A549 (cell line): ENCODE data around the gene CERKL. TPM values are rescaled to one million over a fixed set of nuclear protein-coding genes. Genes with fewer than 3 reads are reported as not detected.

Source experiments
- ATAC-seq, 2 experiments: fragments of 200-7000 bp in 1 of 2; fragments of >200 bp in 1 of 2; cut with Nextera tagmentation in 1 of 2; cut with Tn5 transposase in 1 of 2; 3 replicates each; pipeline versions ENCODE4 v1.8.0 to v1.9.1; 2018 to 2020; ENCODE audit warnings: mild to moderate bottlenecking in 1 of 2, moderate library complexity in 1 of 2
- CTCF ChIA-PET: fragments of 300-600 bp; sonication (Branson Sonifier 250); formaldehyde crosslinking; extraction: SDS; loops from one replicate; lab custom pipeline; 2021; ENCODE audit warnings: antibody characterized with exemption, inconsistent platforms; lab: Yijun Ruan, JAX
- POLR2A ChIA-PET: fragments of 350-600 bp; formaldehyde crosslinking; extraction: SDS; loops from one replicate; lab custom pipeline; 2021; ENCODE audit warnings: antibody characterized with exemption, inconsistent platforms; lab: Yijun Ruan, JAX
- DNase-seq, 2 experiments: peaks; one replicate each; pipeline versions ENCODE4 v3.0.0 to v3.0.0-alpha.2; 2011 to 2016; ENCODE audit warnings: low read depth in 1 of 2, low spot score in 1 of 2
- FAIRE-seq: peaks from 2 replicates; lab custom pipeline; 2011; peaks lifted over from hg19 to GRCh38; lab: Jason Lieb, UNC
- H3K27ac ChIP-seq, 2 experiments: fragments of >200 bp; sonication (Bioruptor Twin); formaldehyde crosslinking; 3 replicates each; pipeline ENCODE4 v1.5.1; 2016 to 2017
- H3K4me1 ChIP-seq: fragments of >200 bp; sonication (Bioruptor Twin); formaldehyde crosslinking; 3 replicates; pipeline ENCODE4 v1.6.1; 2016
- H3K4me2 ChIP-seq: fragments of >200 bp; sonication (Bioruptor Twin); formaldehyde crosslinking; 3 replicates; pipeline ENCODE4 v1.6.1; 2016
- H3K4me3 ChIP-seq: fragments of >200 bp; sonication (Bioruptor Twin); formaldehyde crosslinking; 3 replicates; pipeline ENCODE4 v1.5.1; 2016
- H3K9me3 ChIP-seq: fragments of >200 bp; sonication (Bioruptor Twin); formaldehyde crosslinking; 3 replicates; pipeline ENCODE4 v1.6.1; 2016
- CBX2 ChIP-seq: fragments of 200-600 bp; sonication (generic); IDR thresholded peaks from 2 replicates; pipeline ENCODE4 v1.6.1; 2016; ENCODE audit warnings: low read depth, mild to moderate bottlenecking, borderline replicate concordance
- CBX8 ChIP-seq: fragments of 200-600 bp; sonication (generic); IDR thresholded peaks from 2 replicates; pipeline ENCODE4 v1.6.1; 2016
- CEBPB ChIP-seq, 2 experiments: fragments of >200 bp in 1 of 2; sonication (Bioruptor Twin) in 1 of 2; formaldehyde crosslinking in 1 of 2; IDR thresholded peaks; 2 replicates each; pipeline ENCODE4 v1.6.1; 2012 to 2016
- CHD2 ChIP-seq: fragments of 150-350 bp; IDR thresholded peaks from 2 replicates; pipeline ENCODE4 v1.6.1; 2014; ENCODE audit warnings: low read length; ENCODE audit not compliant: partially characterized antibody
- EHMT2 ChIP-seq: fragments of 200-600 bp; sonication (generic); IDR thresholded peaks from 2 replicates; pipeline ENCODE4 v1.6.1; 2016; ENCODE audit warnings: antibody characterized with exemption, low read depth, mild to moderate bottlenecking, moderate library complexity
- FOSB ChIP-seq: fragments of 250-450 bp; sonication (Bioruptor Pico); IDR thresholded peaks from 2 replicates; pipeline ENCODE4 v1.5.0; 2020; ENCODE audit warnings: mild to moderate bottlenecking, moderate library complexity
- FOXS1 ChIP-seq: fragments of 250-450 bp; sonication (Bioruptor Pico); IDR thresholded peaks from 2 replicates; pipeline ENCODE4 v1.5.0; 2020; ENCODE audit warnings: mild to moderate bottlenecking, moderate library complexity
- HDAC2 ChIP-seq: fragments of 200-600 bp; sonication (generic); IDR thresholded peaks from 2 replicates; pipeline ENCODE4 v1.6.1; 2016
- HOXB5 ChIP-seq: fragments of 250-450 bp; sonication (Bioruptor Pico); IDR thresholded peaks from 2 replicates; pipeline ENCODE4 v1.5.0; 2020; ENCODE audit warnings: mild to moderate bottlenecking, moderate library complexity
- JUN ChIP-seq, 2 experiments: fragments of >200 bp; sonication (Bioruptor Twin); formaldehyde crosslinking; IDR thresholded peaks; 2 replicates in 1 of 2; 3 replicates in 1 of 2; pipeline ENCODE4 v1.6.1; 2016 to 2017
- JUNB ChIP-seq: fragments of >200 bp; sonication (Bioruptor Twin); formaldehyde crosslinking; IDR thresholded peaks from 2 replicates; pipeline ENCODE4 v1.6.1; 2016
- KDM1A ChIP-seq: fragments of 200-600 bp; sonication (generic); IDR thresholded peaks from 2 replicates; pipeline ENCODE4 v1.6.1; 2016; ENCODE audit warnings: low read depth, mild to moderate bottlenecking
- KDM5A ChIP-seq: fragments of 200-600 bp; sonication (generic); IDR thresholded peaks from 2 replicates; pipeline ENCODE4 v1.6.1; 2016; ENCODE audit warnings: antibody characterized with exemption, mild to moderate bottlenecking
- MAX ChIP-seq: IDR thresholded peaks from 2 replicates; pipeline ENCODE4 v1.6.1; 2012
- MAZ ChIP-seq: fragments of 150-350 bp; IDR thresholded peaks from 2 replicates; pipeline ENCODE4 v1.6.1; 2014; ENCODE audit warnings: antibody characterized with exemption, low read depth, low read length, borderline replicate concordance
- MYC ChIP-seq: IDR thresholded peaks from 2 replicates; pipeline ENCODE4 v1.6.1; 2012; ENCODE audit warnings: mild to moderate bottlenecking, inconsistent platforms, low read length, improper control_type of control experiment, borderline replicate concordance
- NFE2L2 ChIP-seq: fragments of 150-350 bp; conservative IDR thresholded peaks from 2 replicates; pipeline ENCODE4 v1.6.1; 2014; ENCODE audit warnings: low read length
- NPAS2 ChIP-seq: fragments of 250-450 bp; sonication (Bioruptor Pico); IDR thresholded peaks from 2 replicates; pipeline ENCODE4 v1.8.0; 2022; ENCODE audit warnings: mild to moderate bottlenecking, moderate library complexity, borderline replicate concordance
- POLR2A ChIP-seq: IDR thresholded peaks from 2 replicates; pipeline ENCODE4 v1.6.1; 2012; ENCODE audit warnings: mild to moderate bottlenecking, low read length
- POLR2AphosphoS2 ChIP-seq: conservative IDR thresholded peaks from 2 replicates; pipeline ENCODE4 v1.6.1; 2012; ENCODE audit warnings: low read length, improper control_type of control experiment, inconsistent platforms
- RARB ChIP-seq: fragments of 250-450 bp; sonication (Bioruptor Pico); IDR thresholded peaks from 2 replicates; pipeline ENCODE4 v1.8.0; 2021; ENCODE audit warnings: mild to moderate bottlenecking, moderate library complexity
- TFCP2L1 ChIP-seq: fragments of 250-450 bp; sonication (Bioruptor Pico); IDR thresholded peaks from 2 replicates; pipeline ENCODE4 v1.5.0; 2021; ENCODE audit warnings: mild to moderate bottlenecking
- ZC3H11A ChIP-seq: fragments of 450-650 bp; IDR thresholded peaks from 2 replicates; pipeline ENCODE4 v1.6.1; 2014; ENCODE audit warnings: antibody characterized with exemption, mild to moderate bottlenecking
- ZSCAN20 ChIP-seq: fragments of 250-450 bp; sonication (Bioruptor Pico); IDR thresholded peaks from 2 replicates; pipeline ENCODE4 v1.8.0; 2022; ENCODE audit warnings: mild to moderate bottlenecking, moderate library complexity
- WGBS: methylation state at CpG from one replicate; pipeline ENCODE4 v1.1.6; 2017; ENCODE audit errors: missing lambda C conversion rate; 5-methylcytosine and 5-hydroxymethylcytosine counted together
- polyA plus RNA-seq, 4 experiments: library from polyadenylated mRNA; depleted of rRNA in 3 of 4; stranded (reverse); fragments of >200 nt; fragmentation: RNase III in 1 of 4; extraction: RNeasy Plus Mini Kit Qiagen cat#74134 plus additional on column Dnase treatment in 1 of 4; gene quantifications; 2 replicates in 3 of 4; 3 replicates in 1 of 4; pipeline ENCODE4 v1.2.3, GENCODE V29; 2011 to 2017
- TF ChIP-seq, protein P1 (sequence below): fragments of 250-450 bp; sonication (Bioruptor Pico); IDR thresholded peaks from 2 replicates; pipeline ENCODE4 v1.5.0; 2021; ENCODE audit warnings: mild to moderate bottlenecking, moderate library complexity, borderline replicate concordance
- TF ChIP-seq, protein P2 (sequence below): fragments of 450-650 bp; IDR thresholded peaks from 2 replicates; pipeline ENCODE4 v1.6.1; 2014; ENCODE audit warnings: antibody characterized with exemption

Gene CERKL
- polyA plus RNA-seq, 2 of the 4 experiments (the other 2 are of a cell fraction): 0.30 to 0.85 TPM

GRCh38 chr2:181672255-181673008 is 15.5 kb upstream of the CERKL start:
- no peaks in the 10 kb centered on the region for H3K9me3 ChIP-seq
- H3K27ac ChIP-seq: no peak overlapping the region
- ChIA-PET CTCF (no interaction called here), POLR2A (no interaction called here)
- no peak for ATAC-seq
- no peak overlapping the region for H3K4me3 ChIP-seq
- no peak for DNase-seq
- no peaks in the 10 kb centered on the region; the same call in 2 of the 3 replicates for H3K4me1 ChIP-seq
- H3K4me2 ChIP-seq: no peak overlapping the region
- FAIRE-seq: no peak
- TF ChIP-seq MAZ: no peak
- TF ChIP-seq, all 56 proteins: peak for 0

- 38% methylated on average over 1 of the region's 1 CpG for WGBS
- TF ChIP-seq CBX8: no peak
- no peak for TF ChIP-seq POLR2A
- no peak for TF ChIP-seq KDM5A
- TF ChIP-seq CBX2: no peak
- TF ChIP-seq NFE2L2: no peak
- no peak for TF ChIP-seq FOXS1
- no peak for TF ChIP-seq HDAC2
- no peak for DNase-seq
- H3K4me1 ChIP-seq: no peaks in the 10 kb centered on the region
- POLR2A ChIA-PET: no interaction called here
- CTCF ChIA-PET: no interaction called here
- H3K4me2 ChIP-seq: no peak overlapping the region
- no peak overlapping the region for H3K4me3 ChIP-seq
- ATAC-seq: no peak
- peaks cover 4% of the 10 kb centered on the region; the same call in 1 of the 3 replicates for H3K9me3 ChIP-seq
- no peak overlapping the region for H3K27ac ChIP-seq
- no peak for FAIRE-seq
Measured at GRCh38 chr2:181670632-181671031, 13.7 kb upstream of the CERKL start.

DNA sequence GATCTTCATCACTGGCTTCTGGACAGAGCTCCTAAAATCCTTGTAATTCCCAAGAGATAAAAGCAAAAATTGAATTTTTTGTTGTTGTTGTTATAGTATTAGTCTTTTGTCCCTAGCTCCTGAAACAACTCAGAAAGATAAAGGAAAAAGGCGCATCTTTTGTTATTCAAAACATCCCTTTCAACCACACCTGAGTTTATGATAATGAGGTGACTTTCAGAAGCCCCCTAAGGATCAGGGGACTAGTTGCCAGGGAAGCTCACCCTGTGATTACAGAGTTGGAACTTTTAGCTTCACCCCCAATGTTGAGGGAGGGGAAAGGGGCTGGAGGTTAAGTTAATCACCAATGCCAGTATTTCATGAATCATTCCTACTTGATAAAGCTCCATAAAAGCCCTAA is 10.3 kb upstream of the CERKL start:
- H3K4me2 ChIP-seq: no peak overlapping the region
- ATAC-seq (no peak), DNase-seq (no peak), FAIRE-seq (no peak)
- POLR2A ChIA-PET: no interaction called here
- CTCF ChIA-PET: interaction anchor here (1.1 to 1.3 kb wide), 2 partner anchors 25 to 94 kb away, joined by 3 read pairs; no protein-coding TSS in a partner anchor
- no peak overlapping the region for H3K4me3 ChIP-seq
- peaks cover 12% of the 10 kb centered on the region; the same call in 1 of the 3 replicates for H3K9me3 ChIP-seq
- TF ChIP-seq CHD2: no peak
- TF ChIP-seq FOXS1: no peak
- no peak for TF ChIP-seq CEBPB (IDR thresholded peaks at IDR 0.05)
- TF ChIP-seq JUN (IDR thresholded peaks at IDR 0.05): no peak
- TF ChIP-seq MAZ: no peak
- no peak for TF ChIP-seq MAX
- TF ChIP-seq FOSB (CRISPR knock-in tag): no peak
- no peak for TF ChIP-seq TFCP2L1 (CRISPR knock-in tag)
- TF ChIP-seq CBX2: no peak
- TF ChIP-seq HOXB5 (CRISPR knock-in tag): no peak
- WGBS: 0% methylated on average over 1 of the region's 1 CpG
- H3K4me1 ChIP-seq: no peaks in the 10 kb centered on the region
- H3K27ac ChIP-seq: no peak overlapping the region

GRCh38 chr2:181662287-181662686 is 5.4 kb upstream of the CERKL start:
- Histone ChIP-seq H3K4me2 (no peak overlapping the region), H3K9me3 (peaks cover 12% of the 10 kb centered on the region; the same call in 1 of the 3 replicates), H3K27ac (no peak overlapping the region), H3K4me1 (no peaks in the 10 kb centered on the region), H3K4me3 (no peak overlapping the region)
- ChIA-PET CTCF (interaction anchor here (1.8 kb wide), 1 partner anchor 53 kb away, joined by 4 read pairs; no protein-coding TSS in a partner anchor), POLR2A (no interaction called here)
- DNase-seq (no peak), ATAC-seq (no peak), FAIRE-seq (no peak)
- 59% methylated on average over 2 of the region's 2 CpGs for WGBS
- no peak for TF ChIP-seq MYC
- TF ChIP-seq NPAS2 (CRISPR knock-in tag): no peak
- TF ChIP-seq ZSCAN20 (CRISPR knock-in tag): no peak
- TF ChIP-seq, protein P1, sequence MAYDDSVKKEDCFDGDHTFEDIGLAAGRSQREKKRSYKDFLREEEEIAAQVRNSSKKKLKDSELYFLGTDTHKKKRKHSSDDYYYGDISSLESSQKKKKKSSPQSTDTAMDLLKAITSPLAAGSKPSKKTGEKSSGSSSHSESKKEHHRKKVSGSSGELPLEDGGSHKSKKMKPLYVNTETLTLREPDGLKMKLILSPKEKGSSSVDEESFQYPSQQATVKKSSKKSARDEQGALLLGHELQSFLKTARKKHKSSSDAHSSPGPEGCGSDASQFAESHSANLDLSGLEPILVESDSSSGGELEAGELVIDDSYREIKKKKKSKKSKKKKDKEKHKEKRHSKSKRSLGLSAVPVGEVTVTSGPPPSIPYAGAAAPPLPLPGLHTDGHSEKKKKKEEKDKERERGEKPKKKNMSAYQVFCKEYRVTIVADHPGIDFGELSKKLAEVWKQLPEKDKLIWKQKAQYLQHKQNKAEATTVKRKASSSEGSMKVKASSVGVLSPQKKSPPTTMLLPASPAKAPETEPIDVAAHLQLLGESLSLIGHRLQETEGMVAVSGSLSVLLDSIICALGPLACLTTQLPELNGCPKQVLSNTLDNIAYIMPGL (CRISPR knock-in tag): no peak
- TF ChIP-seq JUNB: no peak
- no peak for TF ChIP-seq POLR2AphosphoS2
- TF ChIP-seq, protein P2, sequence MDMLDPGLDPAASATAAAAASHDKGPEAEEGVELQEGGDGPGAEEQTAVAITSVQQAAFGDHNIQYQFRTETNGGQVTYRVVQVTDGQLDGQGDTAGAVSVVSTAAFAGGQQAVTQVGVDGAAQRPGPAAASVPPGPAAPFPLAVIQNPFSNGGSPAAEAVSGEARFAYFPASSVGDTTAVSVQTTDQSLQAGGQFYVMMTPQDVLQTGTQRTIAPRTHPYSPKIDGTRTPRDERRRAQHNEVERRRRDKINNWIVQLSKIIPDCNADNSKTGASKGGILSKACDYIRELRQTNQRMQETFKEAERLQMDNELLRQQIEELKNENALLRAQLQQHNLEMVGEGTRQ: no peak
- TF ChIP-seq ZC3H11A: no peak
- TF ChIP-seq EHMT2: no peak
- TF ChIP-seq KDM1A: no peak
- no peak for TF ChIP-seq RARB
- TF ChIP-seq, all 56 proteins: peak for 0
